HepG2 (cell line): ENCODE results near the gene CCL13. TPM values are rescaled to one million over a fixed set of nuclear protein-coding genes. Genes with fewer than 3 reads are reported as not detected.

Experiments
- ATAC-seq: fragments of 200-7000 bp; cut with Tn5 transposase; 3 replicates; pipeline ENCODE4 v1.9.1; 2020; ENCODE audit warnings: mild to moderate bottlenecking, moderate library complexity
- BruUV-seq: library from RNA; stranded (reverse); fragments of 400-500 nt; replicated peaks from 2 replicates; lab custom pipeline; 2021; lab: Mats Ljungman, UMichigan
- CTCF ChIA-PET: fragments of 300-600 bp; formaldehyde crosslinking; extraction: SDS; loops from one replicate; lab custom pipeline; 2021; ENCODE audit warnings: low total read pairs, inconsistent platforms, low intra/inter-chr PET ratio; lab: Yijun Ruan, JAX
- POLR2A ChIA-PET: fragments of 350-600 bp; sonication (Branson Sonifier 250); formaldehyde crosslinking; loops from one replicate; lab custom pipeline; 2020; ENCODE audit warnings: antibody characterized with exemption, inconsistent platforms; lab: Yijun Ruan, JAX
- DNase-seq: peaks from one replicate; pipeline ENCODE4 v3.0.0-alpha.2; 2015; ENCODE audit warnings: low spot score
- FAIRE-seq: peaks from 3 replicates; lab custom pipeline; 2011; peaks lifted over from hg19 to GRCh38; lab: Jason Lieb, UNC
- H2AFZ ChIP-seq: one replicate; pipeline ENCODE4 v1.6.1; 2011; ENCODE audit warnings: low read length, inconsistent platforms
- H3K27ac ChIP-seq: fragments of 300-600 bp; 3 replicates; pipeline ENCODE4 v1.8.0; 2011; ENCODE audit warnings: mixed run types, mild to moderate bottlenecking, mixed read lengths, low read length, inconsistent platforms; ENCODE audit not compliant: insufficient read depth; ENCODE audit errors: extremely low read length
- H3K27me3 ChIP-seq, 2 experiments: fragments of 200-600 bp in 1 of 2; 2 replicates in 1 of 2; 3 replicates in 1 of 2; pipeline versions ENCODE4 v1.6.0 to v1.8.0; 2011; ENCODE audit warnings: low read length in 2 of 2, mild to moderate bottlenecking in 2 of 2, moderate library complexity in 2 of 2, inconsistent platforms in 1 of 2; ENCODE audit not compliant: insufficient read depth in 2 of 2, control insufficient read depth in 1 of 2
- H3K36me3 ChIP-seq, 2 experiments: fragments of 200-600 bp in 1 of 2; replicated peaks in 1 of 2; 2 replicates in 1 of 2; 3 replicates in 1 of 2; pipeline versions ENCODE4 v1.5.1 to v1.8.0; 2011; ENCODE audit warnings: low read length in 2 of 2, inconsistent platforms in 1 of 2; ENCODE audit not compliant: insufficient read depth in 2 of 2, control insufficient read depth in 1 of 2
- H3K4me1 ChIP-seq: 2 replicates; pipeline ENCODE4 v1.5.1; 2012; ENCODE audit warnings: low read length, inconsistent platforms; ENCODE audit not compliant: insufficient read depth
- H3K4me2 ChIP-seq: 2 replicates; pipeline ENCODE4 v1.6.0; 2011; ENCODE audit warnings: low read depth, low read length, inconsistent platforms
- H3K4me3 ChIP-seq, 3 experiments: fragments of 200-600 bp in 1 of 3; sonication (generic), shearing (Covaris generic) in 1 of 3; replicated peaks in 1 of 3; 2 replicates each; pipeline ENCODE4 v1.5.1; 2011 to 2016; ENCODE audit warnings: low read length in 3 of 3, inconsistent platforms in 2 of 3, low read depth in 2 of 3, mild to moderate bottlenecking in 2 of 3, control low read depth in 1 of 3, mixed read lengths in 1 of 3; ENCODE audit not compliant: insufficient read depth in 1 of 3
- H3K79me2 ChIP-seq: one replicate; pipeline ENCODE4 v1.6.1; 2011; ENCODE audit warnings: low read length, inconsistent platforms; ENCODE audit not compliant: insufficient read depth
- H3K9ac ChIP-seq: 2 replicates; pipeline ENCODE4 v1.6.0; 2011; ENCODE audit warnings: mild to moderate bottlenecking, low read depth, low read length, inconsistent platforms; ENCODE audit not compliant: insufficient read depth
- H3K9me3 ChIP-seq: 2 replicates; pipeline ENCODE4 v1.5.1; 2012; ENCODE audit warnings: mild to moderate bottlenecking, low read length
- H4K20me1 ChIP-seq: 2 replicates; pipeline ENCODE4 v1.6.0; 2011; ENCODE audit warnings: inconsistent platforms, mild to moderate bottlenecking, low read length, moderate library complexity; ENCODE audit not compliant: insufficient read depth
- CREB1 ChIP-seq, 2 experiments: fragments of 450-650 bp in 1 of 2; IDR thresholded peaks; 2 replicates each; pipeline ENCODE4 v1.6.1; 2016 to 2017; ENCODE audit warnings: control low read depth in 1 of 2, mild to moderate bottlenecking in 1 of 2, missing compliant biosample characterization in 1 of 2, missing genetic modification characterization in 1 of 2
- NFKBIZ ChIP-seq: IDR thresholded peaks from 2 replicates; pipeline ENCODE4 v1.6.1; 2018; ENCODE audit warnings: missing genetic modification reagents, missing compliant biosample characterization
- SIN3A ChIP-seq: IDR thresholded peaks from 2 replicates; pipeline ENCODE4 v1.6.1; 2011; ENCODE audit warnings: low read depth, mild to moderate bottlenecking, control low read depth, low read length, borderline replicate concordance
- WGBS: methylation state at CpG from one replicate; pipeline ENCODE4 v1.1.6; 2017; ENCODE audit warnings: low lambda C conversion rate; 5-methylcytosine and 5-hydroxymethylcytosine counted together
- in situ Hi-C: cut with HindIII; loops from 2 replicates; pipeline ENCODE4 v1.10.0; 2017; ENCODE audit warnings: low pct_unique_long_range_greater_than_20kb; ENCODE audit not compliant: extremely low pct_ligation_motif_present
- intact Hi-C: fragments of 100-400 bp; cut with micrococcal nuclease; formaldehyde crosslinking; loops from one replicate; pipeline ENCODE4 v1.10.0; 2022; ENCODE audit not compliant: unreplicated experiment
- polyA plus RNA-seq, 8 experiments: library from polyadenylated mRNA; depleted of rRNA in 3 of 8; stranded (reverse) in 7 of 8; unstranded in 1 of 8; fragments of >200 nt; fragmentation: Illumina TruSeq in 4 of 8; extraction: Trizol in 4 of 8; gene quantifications; 2 replicates each; pipeline versions ENCODE4 v1.2.1 to v1.2.3, GENCODE V29; 2011 to 2016; ENCODE audit warnings: low read depth in 4 of 8, missing spikeins in 1 of 8, mixed read lengths in 1 of 8; ENCODE audit not compliant: insufficient read depth in 1 of 8
- total RNA-seq, 5 experiments: library from RNA; depleted of rRNA; stranded (reverse); fragments of >200 nt; fragmentation: Illumina TruSeq; extraction: Trizol; gene quantifications; 2 replicates each; pipeline ENCODE4 v1.2.3, GENCODE V29; 2016; ENCODE audit warnings: low read depth in 1 of 5

The CCL13 gene
- total and polyA plus RNA-seq, 2 of the 13 experiments (the other 11 are each of a cell fraction or from before 2014, with no cell fraction given): not detected

GRCh38 chr17:34386697-34387550 lies 30.6 kb downstream of the CCL13 start:
- Histone ChIP-seq H3K79me2 (no peaks in the 10 kb centered on the region), H3K27me3 (peaks cover 0 to 4% of the 10 kb centered on the region in 2 experiments; a peak in 1 of 5 replicates), H3K9ac (no peak overlapping the region), H3K4me2 (no peak overlapping the region), H3K4me3 (no peak overlapping the region), H3K36me3 (no peaks in the 10 kb centered on the region), H3K27ac (no peak overlapping the region), H3K9me3 (no peaks in the 10 kb centered on the region), H3K4me1 (no peaks in the 10 kb centered on the region), H2AFZ (no peak overlapping the region), H4K20me1 (no peaks in the 10 kb centered on the region)
- ATAC-seq: no peak
- TF ChIP-seq CREB1 (IDR thresholded peaks at IDR 0.05) (0 out of 2 replicates have a peak, but pooled peaks have one; percentile 25), CREB1 (CRISPR knock-in tag; IDR thresholded peaks at IDR 0.05) (no peak), NFKBIZ (CRISPR knock-in tag) (no peak)
- FAIRE-seq: no peak
- in situ Hi-C loops (no loop called here), intact Hi-C loops (no loop called here)
- CTCF ChIA-PET: no interaction called here
- no peak for DNase-seq
- BruUV-seq: no TSS peak
- WGBS: 16% methylated on average over 5 of the region's 5 CpGs
- POLR2A ChIA-PET: no interaction called here

- DNase-seq: no peak
- in situ Hi-C loops (no loop called here), intact Hi-C loops (no loop called here)
- no peak for ATAC-seq
- H3K9me3 ChIP-seq: no peaks in the 10 kb centered on the region
- ChIA-PET CTCF (no interaction called here), POLR2A (no interaction called here)
- H4K20me1 ChIP-seq: no peaks in the 10 kb centered on the region
- peaks cover 0 to 4% of the 10 kb centered on the region in 2 experiments; a peak in 1 of 5 replicates for H3K27me3 ChIP-seq
- TF ChIP-seq SIN3A: no peak
- 17% methylated on average over 4 of the region's 5 CpGs for WGBS
- no peak overlapping the region for H3K4me2 ChIP-seq
- no peak overlapping the region for H3K27ac ChIP-seq
- FAIRE-seq: no peak
- H3K79me2 ChIP-seq: no peaks in the 10 kb centered on the region
- no peak overlapping the region for H3K9ac ChIP-seq
- BruUV-seq: no TSS peak
- H3K4me3 ChIP-seq: no peak overlapping the region
- no peak overlapping the region for H2AFZ ChIP-seq
- H3K36me3 ChIP-seq: no peaks in the 10 kb centered on the region
- no peaks in the 10 kb centered on the region for H3K4me1 ChIP-seq
These were observed 31.3 kb downstream of the CCL13 start for GRCh38 chr17:34387566-34387965.
